GM12878 (cell line): ENCODE measurements around the gene UBE3C.

ENCODE experiments used
- BCLAF1 ChIP-seq: fragments of 450-650 bp; IDR thresholded peaks from 2 replicates; pipeline ENCODE4 v1.6.1; 2017; ENCODE audit warnings: antibody characterized with exemption, mild to moderate bottlenecking, moderate library complexity
- CTCF ChIP-seq, 3 experiments: IDR thresholded peaks in 2 of 3; conservative IDR thresholded peaks in 1 of 3; 2 replicates each; pipeline ENCODE4 v1.5.1; 2011; ENCODE audit warnings: low read depth in 3 of 3, low read length in 3 of 3, mild to moderate bottlenecking in 3 of 3, control low read depth in 2 of 3, moderate library complexity in 2 of 3, inconsistent platforms in 1 of 3, mixed read lengths in 1 of 3; ENCODE audit not compliant: control insufficient read depth in 2 of 3, insufficient read depth in 1 of 3; ENCODE audit errors: extremely low read depth in 1 of 3
- FOS ChIP-seq: IDR thresholded peaks from 3 replicates; pipeline ENCODE4 v1.6.1; 2011; ENCODE audit warnings: borderline replicate concordance; ENCODE audit not compliant: insufficient read length; ENCODE audit errors: extremely low read depth
- MAX ChIP-seq: IDR thresholded peaks from 2 replicates; pipeline ENCODE4 v1.6.1; 2012; ENCODE audit warnings: low read depth, low read length, improper control_type of control experiment
- NFYA ChIP-seq: IDR thresholded peaks from 2 replicates; pipeline ENCODE4 v1.6.1; 2011; ENCODE audit warnings: low read depth, mild to moderate bottlenecking, low read length, improper control_type of control experiment, borderline replicate concordance
- POLR2A ChIP-seq: IDR thresholded peaks from 2 replicates; pipeline ENCODE4 v1.6.1; 2011; ENCODE audit warnings: low read depth, mild to moderate bottlenecking, low read length
- SMAD5 ChIP-seq: IDR thresholded peaks from 2 replicates; pipeline ENCODE4 v1.6.1; 2016; ENCODE audit warnings: antibody characterized with exemption, low read depth
- SP1 ChIP-seq: IDR thresholded peaks from one replicate; pipeline ENCODE4 v1.6.1; 2011; ENCODE audit warnings: low read depth, low read length
- SRF ChIP-seq, 2 experiments: IDR thresholded peaks; 2 replicates each; pipeline ENCODE4 v1.6.1; 2011; ENCODE audit warnings: low read depth in 2 of 2, low read length in 2 of 2, mild to moderate bottlenecking in 1 of 2, moderate library complexity in 1 of 2
- USF2 ChIP-seq: IDR thresholded peaks from 2 replicates; pipeline ENCODE4 v1.6.1; 2011; ENCODE audit warnings: low read depth, low read length, improper control_type of control experiment, borderline replicate concordance

GRCh38 chr7:157295338-157295737, 156.6 kb downstream of the UBE3C start:
- TF ChIP-seq USF2, result no peak
- TF ChIP-seq CTCF (IDR thresholded peaks at IDR 0.05 in 2 of 3, conservative IDR thresholded peaks at IDR 0.05 in 1 of 3; ENCODE audit: control insufficient read depth in 2 of 3, extremely low read depth in 1 of 3, insufficient read depth in 1 of 3, low read depth in 3 of 3, low read length in 3 of 3), result no peak
- TF ChIP-seq SRF (IDR thresholded peaks at IDR 0.05; ENCODE audit: low read depth in 2 of 2, low read length in 2 of 2), result no peak
- TF ChIP-seq SMAD5, result no peak
- no peak for TF ChIP-seq FOS
- TF ChIP-seq NFYA, result no peak
- no peak for TF ChIP-seq SP1
- TF ChIP-seq BCLAF1, result no peak
- no peak for TF ChIP-seq MAX
- no peak for TF ChIP-seq POLR2A
